ENCODE data around the gene TXK. TPM values are rescaled to one million over a fixed set of nuclear protein-coding genes. Genes with fewer than 3 reads are reported as not detected.

Gene TXK
- total RNA-seq, 2 experiments from 2014 or later, result 67.0 to 69.9 TPM

- H3K9me3 Mint-ChIP-seq, result peaks cover 2% of the 10 kb centered on the region
- no peaks in the 10 kb centered on the region for H3K27me3 Mint-ChIP-seq
- DNase-seq (no peak), ATAC-seq (ENCODE audit: poor library complexity) (no peak)
- Histone ChIP-seq H3K27me3 (ENCODE audit: control insufficient read depth in 1 of 2, insufficient read depth in 2 of 2, low read length in 2 of 2) (no peaks in the 10 kb centered on the region), H3K27ac (ENCODE audit: low read depth in 1 of 2, low read length in 2 of 2) (no peak overlapping the region), H3K9me3 (ENCODE audit: control insufficient read depth in 1 of 2, insufficient read depth in 1 of 2, low read length in 2 of 2) (no peaks in the 10 kb centered on the region), H3K4me1 (ENCODE audit: insufficient read depth, low read length) (no peaks in the 10 kb centered on the region), H3K36me3 (ENCODE audit: insufficient read depth, low read length) (peaks cover 64% of the 10 kb centered on the region), H3K4me3 (ENCODE audit: low read length) (no peak overlapping the region)
- ChIA-PET POLR2A (interaction anchor here (0.9 kb wide), 1 partner anchor 21 kb away, joined by 3 read pairs; no protein-coding TSS in a partner anchor), CTCF (no interaction called here)
- H3K27ac Mint-ChIP-seq, result no peak overlapping the region
- intact Hi-C loops (cut with DNase I, micrococcal nuclease), result no loop called here
- peaks cover 88% of the 10 kb centered on the region for H3K36me3 Mint-ChIP-seq (ENCODE audit: low read depth)
- H3K4me3 Mint-ChIP-seq, result no peak overlapping the region
- no peaks in the 10 kb centered on the region for H3K4me1 Mint-ChIP-seq (ENCODE audit: low read depth)
- TF ChIP-seq CTCF (IDR thresholded peaks at IDR 0.05), result no peak
These were observed 65.0 kb downstream of the TXK start for GRCh38 chr4:48069026-48069425.

GRCh38 chr4:48068182-48068581, 65.9 kb downstream of the TXK start:
- ChIA-PET POLR2A (no interaction called here), CTCF (no interaction called here)
- Mint-ChIP-seq H3K4me1 (ENCODE audit: low read depth) (no peaks in the 10 kb centered on the region), H3K27ac (no peak overlapping the region), H3K9me3 (peaks cover 2% of the 10 kb centered on the region), H3K27me3 (no peaks in the 10 kb centered on the region), H3K4me3 (no peak overlapping the region), H3K36me3 (ENCODE audit: low read depth) (peaks cover 80% of the 10 kb centered on the region)
- Histone ChIP-seq H3K4me1 (ENCODE audit: insufficient read depth, low read length) (no peaks in the 10 kb centered on the region), H3K9me3 (ENCODE audit: control insufficient read depth in 1 of 2, insufficient read depth in 1 of 2, low read length in 2 of 2) (peaks cover 0 to 4% of the 10 kb centered on the region in 2 experiments), H3K36me3 (ENCODE audit: insufficient read depth, low read length) (peaks cover 56% of the 10 kb centered on the region), H3K27ac (ENCODE audit: low read depth in 1 of 2, low read length in 2 of 2) (no peak overlapping the region), H3K27me3 (ENCODE audit: control insufficient read depth in 1 of 2, insufficient read depth in 2 of 2, low read length in 2 of 2) (no peaks in the 10 kb centered on the region), H3K4me3 (ENCODE audit: low read length) (no peak overlapping the region)
- TF ChIP-seq CTCF (IDR thresholded peaks at IDR 0.05), result no peak
- DNase-seq, result no peak
- intact Hi-C loops (cut with DNase I, micrococcal nuclease), result no loop called here
- ATAC-seq (ENCODE audit: poor library complexity), result no peak

GRCh38 chr4:48067536-48067935, 66.5 kb downstream of the TXK start:
- ATAC-seq (ENCODE audit: poor library complexity) (no peak), DNase-seq (no peak)
- no peak overlapping the region for H3K27ac Mint-ChIP-seq
- Histone ChIP-seq H3K27me3 (ENCODE audit: control insufficient read depth in 1 of 2, insufficient read depth in 2 of 2, low read length in 2 of 2) (no peaks in the 10 kb centered on the region), H3K4me1 (ENCODE audit: insufficient read depth, low read length) (no peaks in the 10 kb centered on the region), H3K27ac (ENCODE audit: low read depth in 1 of 2, low read length in 2 of 2) (no peak overlapping the region), H3K36me3 (ENCODE audit: insufficient read depth, low read length) (peaks cover 53% of the 10 kb centered on the region), H3K9me3 (ENCODE audit: control insufficient read depth in 1 of 2, insufficient read depth in 1 of 2, low read length in 2 of 2) (peaks cover 0 to 4% of the 10 kb centered on the region in 2 experiments), H3K4me3 (ENCODE audit: low read length) (no peak overlapping the region)
- intact Hi-C loops (cut with DNase I, micrococcal nuclease), result no loop called here
- H3K4me1 Mint-ChIP-seq (ENCODE audit: low read depth), result no peaks in the 10 kb centered on the region
- ChIA-PET POLR2A (no interaction called here), CTCF (no interaction called here)
- no peaks in the 10 kb centered on the region for H3K27me3 Mint-ChIP-seq
- H3K4me3 Mint-ChIP-seq, result no peak overlapping the region
- H3K36me3 Mint-ChIP-seq (ENCODE audit: low read depth), result peaks cover 74% of the 10 kb centered on the region
- H3K9me3 Mint-ChIP-seq, result peaks cover 2% of the 10 kb centered on the region
- no peak for TF ChIP-seq CTCF (IDR thresholded peaks at IDR 0.05)
